Caco-2 (cell line): ENCODE measurements around the gene PLEKHA4. TPM values are rescaled to one million over a fixed set of nuclear protein-coding genes. Genes with fewer than 3 reads are reported as not detected.

Source experiments
- BruUV-seq: library from RNA; stranded (reverse); fragments of 400-500 nt; replicated peaks from 2 replicates; lab custom pipeline; 2021; lab: Mats Ljungman, UMichigan
- CTCF ChIA-PET: fragments of 300-600 bp; sonication (Branson Sonifier 250); formaldehyde crosslinking; loops from one replicate; lab custom pipeline; 2022; ENCODE audit warnings: antibody characterized with exemption; lab: Charles Lee
- POLR2A ChIA-PET: fragments of 300-600 bp; sonication (Branson Sonifier 250); formaldehyde crosslinking; loops from one replicate; lab custom pipeline; 2022; ENCODE audit warnings: antibody characterized with exemption; lab: Charles Lee
- DNase-seq, 2 experiments: peaks; one replicate each; pipeline versions ENCODE4 v3.0.0 to v3.0.0-alpha.2; 2020 to 2022
- H3K27me3 ChIP-seq: replicated peaks from 2 replicates; pipeline ENCODE4 v1.6.0; 2011; ENCODE audit warnings: low read length; ENCODE audit not compliant: control insufficient read depth, insufficient read depth
- H3K36me3 ChIP-seq: 2 replicates; pipeline ENCODE4 v1.5.1; 2011; ENCODE audit warnings: low read length; ENCODE audit not compliant: control insufficient read depth, insufficient read depth
- H3K4me1 ChIP-seq: fragments of 250-450 bp; sonication (Bioruptor Pico); 2 replicates; pipeline ENCODE4 v1.5.1; 2020; ENCODE audit warnings: mild to moderate bottlenecking
- H3K4me3 ChIP-seq: 2 replicates; pipeline ENCODE4 v1.5.1; 2011; ENCODE audit warnings: low read depth, mild to moderate bottlenecking, control low read depth, low read length
- H3K9me3 ChIP-seq: fragments of 250-450 bp; sonication (Bioruptor Pico); 2 replicates; pipeline ENCODE4 v1.5.1; 2020; ENCODE audit warnings: mild to moderate bottlenecking, moderate library complexity
- H3K27ac Mint-ChIP-seq: one replicate; pipeline ENCODE4 v1.8.0; 2022; ENCODE audit warnings: mixed read lengths; ENCODE audit not compliant: unreplicated experiment
- H3K27me3 Mint-ChIP-seq: one replicate; pipeline ENCODE4 v1.8.0; 2022; ENCODE audit warnings: mixed read lengths; ENCODE audit not compliant: insufficient read depth, unreplicated experiment
- H3K36me3 Mint-ChIP-seq: one replicate; pipeline ENCODE4 v1.8.0; 2022; ENCODE audit warnings: mild to moderate bottlenecking, mixed read lengths; ENCODE audit not compliant: insufficient read depth, unreplicated experiment
- H3K4me1 Mint-ChIP-seq: one replicate; pipeline ENCODE4 v1.8.0; 2022; ENCODE audit warnings: low read depth, mixed read lengths; ENCODE audit not compliant: unreplicated experiment
- H3K4me3 Mint-ChIP-seq: one replicate; pipeline ENCODE4 v1.8.0; 2022; ENCODE audit warnings: mild to moderate bottlenecking, moderate library complexity, mixed read lengths; ENCODE audit not compliant: unreplicated experiment
- H3K9me3 Mint-ChIP-seq: one replicate; pipeline ENCODE4 v1.8.0; 2022; ENCODE audit warnings: mixed read lengths; ENCODE audit not compliant: unreplicated experiment
- CTCF ChIP-seq, 2 experiments: fragments of 200-600 bp in 1 of 2; IDR thresholded peaks; 1 replicate in 1 of 2; 2 replicates in 1 of 2; pipeline versions ENCODE4 v1.5.1 to v1.8.0; 2011 to 2022; ENCODE audit warnings: antibody characterized with exemption in 1 of 2, control low read depth in 1 of 2, inconsistent platforms in 1 of 2, low read depth in 1 of 2, low read length in 1 of 2, mild to moderate bottlenecking in 1 of 2, moderate library complexity in 1 of 2; ENCODE audit not compliant: insufficient read depth in 1 of 2, severe bottlenecking in 1 of 2, unreplicated experiment in 1 of 2
- intact Hi-C: fragments of 100-400 bp; cut with micrococcal nuclease; formaldehyde crosslinking; loops from one replicate; pipeline ENCODE4 v1.10.0; 2022; ENCODE audit not compliant: unreplicated experiment
- total RNA-seq: library from RNA; stranded (reverse); gene quantifications from 2 replicates; pipeline ENCODE4 v1.2.3, GENCODE V29; 2022

Gene PLEKHA4
- total RNA-seq, 1 experiment from 2014 or later = 3.9 TPM

DNA sequence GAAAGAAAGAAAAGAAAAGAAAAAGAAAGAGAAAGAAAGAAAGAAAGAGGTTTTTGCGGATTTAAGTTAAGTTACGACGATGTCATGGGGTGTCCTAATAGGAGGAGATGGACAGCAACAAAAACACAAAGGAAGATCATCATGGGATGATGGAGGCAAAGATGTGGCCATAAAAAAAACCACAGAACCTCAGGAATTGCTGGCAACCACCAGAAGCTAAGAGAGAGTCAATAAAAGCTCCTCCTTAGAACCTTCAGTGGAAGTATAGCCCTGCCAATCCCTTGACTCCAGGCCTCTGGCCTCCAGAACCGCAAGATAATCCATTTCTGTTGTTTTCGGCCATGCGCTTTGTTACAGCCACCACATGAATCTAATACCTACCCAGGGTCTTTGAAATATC is 11.5 kb downstream of the PLEKHA4 start:
- POLR2A ChIA-PET = interaction anchor here (0.6 kb wide), 1 partner anchor 18 kb away, joined by 3 read pairs; no protein-coding TSS in a partner anchor
- H3K27ac Mint-ChIP-seq = no peak overlapping the region
- H3K9me3 Mint-ChIP-seq = no peaks in the 10 kb centered on the region
- no peaks in the 10 kb centered on the region for H3K4me1 Mint-ChIP-seq
- no peaks in the 10 kb centered on the region for H3K27me3 Mint-ChIP-seq
- intact Hi-C loops = no loop called here
- Histone ChIP-seq H3K9me3 (no peaks in the 10 kb centered on the region), H3K4me1 (peaks cover 9% of the 10 kb centered on the region), H3K27me3 (no peaks in the 10 kb centered on the region), H3K4me3 (no peak overlapping the region), H3K36me3 (peaks cover 3% of the 10 kb centered on the region)
- CTCF ChIA-PET = no interaction called here
- no TSS peak for BruUV-seq
- no peak for TF ChIP-seq CTCF (IDR thresholded peaks at IDR 0.05; ENCODE audit: insufficient read depth in 1 of 2, low read depth in 1 of 2, low read length in 1 of 2, severe bottlenecking in 1 of 2, unreplicated experiment in 1 of 2)
- no peaks in the 10 kb centered on the region for H3K36me3 Mint-ChIP-seq
- H3K4me3 Mint-ChIP-seq = no peak overlapping the region
- DNase-seq = no peak

GRCh38 chr19:48854103-48854502 is 14.3 kb downstream of the PLEKHA4 start:
- no TSS peak for BruUV-seq
- CTCF ChIA-PET = interaction anchor here (1.3 kb wide), 1 partner anchor 10 kb away, joined by 3 read pairs; no protein-coding TSS in a partner anchor

DNA sequence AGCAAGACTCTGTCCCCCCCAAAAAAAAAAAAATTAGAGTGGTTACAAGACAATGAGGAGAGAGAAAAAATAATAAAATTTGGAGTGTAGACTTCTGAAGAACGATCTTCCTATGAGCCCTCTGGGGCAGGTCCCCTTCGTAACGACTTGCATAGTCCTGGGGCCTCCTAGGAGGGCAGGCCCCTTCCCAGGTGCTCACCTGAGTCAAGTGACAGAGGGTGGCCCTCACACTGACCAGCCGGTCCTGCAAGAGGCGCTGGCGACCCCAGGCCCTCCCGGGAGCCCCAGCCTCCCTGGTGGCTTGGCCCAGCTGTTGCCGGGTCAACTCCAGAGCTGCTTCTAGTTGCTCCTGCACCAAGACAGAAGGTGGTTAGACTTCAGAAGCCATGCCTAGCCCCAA is 14.9 kb downstream of the PLEKHA4 start:
- no peak for TF ChIP-seq CTCF (IDR thresholded peaks at IDR 0.05; ENCODE audit: insufficient read depth in 1 of 2, low read depth in 1 of 2, low read length in 1 of 2, severe bottlenecking in 1 of 2, unreplicated experiment in 1 of 2)
- no peaks in the 10 kb centered on the region for H3K4me1 Mint-ChIP-seq
- DNase-seq = no peak
- H3K36me3 ChIP-seq = peaks cover 3% of the 10 kb centered on the region
- H3K27me3 ChIP-seq = no peaks in the 10 kb centered on the region
- no TSS peak for BruUV-seq
- H3K9me3 ChIP-seq = no peaks in the 10 kb centered on the region
- no peak overlapping the region for H3K4me3 Mint-ChIP-seq
- H3K27me3 Mint-ChIP-seq = no peaks in the 10 kb centered on the region
- intact Hi-C loops = no loop called here
- ChIA-PET CTCF (interaction anchor here (1.3 kb wide), 1 partner anchor 9 kb away, joined by 3 read pairs; no protein-coding TSS in a partner anchor), POLR2A (interaction anchor here (1.7 kb wide), 1 partner anchor 18 kb away, joined by 5 read pairs; the partner anchor contains the start of gene PPP1R15A)
- no peak overlapping the region for H3K4me3 ChIP-seq
- peaks cover 9% of the 10 kb centered on the region for H3K4me1 ChIP-seq
- H3K27ac Mint-ChIP-seq = no peak overlapping the region
- H3K9me3 Mint-ChIP-seq = no peaks in the 10 kb centered on the region
- no peaks in the 10 kb centered on the region for H3K36me3 Mint-ChIP-seq

More at GRCh38 chr19:48854103-48854502, 14.3 kb downstream of the PLEKHA4 start:
- peaks cover 3% of the 10 kb centered on the region for H3K36me3 ChIP-seq
- no peaks in the 10 kb centered on the region for H3K4me1 Mint-ChIP-seq
- TF ChIP-seq CTCF (IDR thresholded peaks at IDR 0.05; ENCODE audit: insufficient read depth in 1 of 2, low read depth in 1 of 2, low read length in 1 of 2, severe bottlenecking in 1 of 2, unreplicated experiment in 1 of 2) = no peak
- POLR2A ChIA-PET = interaction anchor here (1.7 kb wide), 1 partner anchor 18 kb away, joined by 5 read pairs; the partner anchor contains the start of gene PPP1R15A
- peaks cover 9% of the 10 kb centered on the region for H3K4me1 ChIP-seq
- no peaks in the 10 kb centered on the region for H3K27me3 Mint-ChIP-seq
- no peaks in the 10 kb centered on the region for H3K36me3 Mint-ChIP-seq
- intact Hi-C loops = no loop called here
- H3K9me3 Mint-ChIP-seq = no peaks in the 10 kb centered on the region
- no peaks in the 10 kb centered on the region for H3K27me3 ChIP-seq
- H3K4me3 Mint-ChIP-seq = no peak overlapping the region
- H3K4me3 ChIP-seq = no peak overlapping the region
- no peak overlapping the region for H3K27ac Mint-ChIP-seq
- H3K9me3 ChIP-seq = no peaks in the 10 kb centered on the region
- no peak for DNase-seq
